ENCODE data around the gene LCAT. TPM values are rescaled to one million over a fixed set of nuclear protein-coding genes. Genes with fewer than 3 reads are reported as not detected.
A peak's percentile ranks its signal among the peaks of the same experiment; 100 is the strongest.

The LCAT gene
- total and polyA plus RNA-seq, 9 of the 15 experiments (the other 6 are each of a cell fraction or from before 2014, with no cell fraction given), result 0.46 to 21.0 (median 5.0) TPM

GRCh38 chr16:67969254-67970039 lies 25.5 kb upstream of the LCAT start (continued):
- TF ChIP-seq, protein P1, sequence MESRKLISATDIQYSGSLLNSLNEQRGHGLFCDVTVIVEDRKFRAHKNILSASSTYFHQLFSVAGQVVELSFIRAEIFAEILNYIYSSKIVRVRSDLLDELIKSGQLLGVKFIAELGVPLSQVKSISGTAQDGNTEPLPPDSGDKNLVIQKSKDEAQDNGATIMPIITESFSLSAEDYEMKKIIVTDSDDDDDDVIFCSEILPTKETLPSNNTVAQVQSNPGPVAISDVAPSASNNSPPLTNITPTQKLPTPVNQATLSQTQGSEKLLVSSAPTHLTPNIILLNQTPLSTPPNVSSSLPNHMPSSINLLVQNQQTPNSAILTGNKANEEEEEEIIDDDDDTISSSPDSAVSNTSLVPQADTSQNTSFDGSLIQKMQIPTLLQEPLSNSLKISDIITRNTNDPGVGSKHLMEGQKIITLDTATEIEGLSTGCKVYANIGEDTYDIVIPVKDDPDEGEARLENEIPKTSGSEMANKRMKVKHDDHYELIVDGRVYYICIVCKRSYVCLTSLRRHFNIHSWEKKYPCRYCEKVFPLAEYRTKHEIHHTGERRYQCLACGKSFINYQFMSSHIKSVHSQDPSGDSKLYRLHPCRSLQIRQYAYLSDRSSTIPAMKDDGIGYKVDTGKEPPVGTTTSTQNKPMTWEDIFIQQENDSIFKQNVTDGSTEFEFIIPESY (CRISPR knock-in tag; IDR thresholded peaks at IDR 0.05), result no peak; the same call in 1 of the 2 replicates
- TF ChIP-seq E2F3 (CRISPR knock-in tag; IDR thresholded peaks at IDR 0.05) (no peak), ZNF124 (CRISPR knock-in tag; IDR thresholded peaks at IDR 0.05) (no peak), ZNF592 (IDR thresholded peaks at IDR 0.05) (peak; percentile 35; the same call in 1 of the 2 replicates), CBX1 (IDR thresholded peaks at IDR 0.05; ENCODE audit: low read depth) (no peak), TRIM24 (IDR thresholded peaks at IDR 0.05) (no peak), PHF21A (IDR thresholded peaks at IDR 0.05; ENCODE audit: borderline replicate concordance, low read depth) (no peak), CREB5 (CRISPR knock-in tag; IDR thresholded peaks at IDR 0.05) (no peak), PTBP1 (IDR thresholded peaks at IDR 0.05; ENCODE audit: low read depth, low read length) (no peak), MCM7 (IDR thresholded peaks at IDR 0.05) (no peak), ZNF121 (CRISPR knock-in tag; conservative IDR thresholded peaks at IDR 0.05) (no peak), DDX20 (tag; IDR thresholded peaks at IDR 0.05; ENCODE audit: low read depth) (no peak), POLR2H (tag; IDR thresholded peaks at IDR 0.05; ENCODE audit: low read depth) (no peak), CREM (IDR thresholded peaks at IDR 0.05; ENCODE audit: low read depth) (no peak), NKRF (IDR thresholded peaks at IDR 0.05; ENCODE audit: borderline replicate concordance) (no peak), HDGF (IDR thresholded peaks at IDR 0.05) (no peak)
